Measurements from ENCODE around the gene CPT1C. TPM values are rescaled to one million over a fixed set of nuclear protein-coding genes. Genes with fewer than 3 reads are reported as not detected.

The CPT1C gene
- total RNA-seq, 1 donor from 2014 or later, result 12.3 TPM

GRCh38 chr19:49704888-49705642, 14.1 kb downstream of the CPT1C start:
- no peaks in the 10 kb centered on the region for H3K4me1 ChIP-seq
- no peak overlapping the region for H3K27ac ChIP-seq
- no peak overlapping the region for H3K4me3 ChIP-seq
- intact Hi-C loops (cut with DNase I), result no loop called here
- H3K36me3 ChIP-seq, result no peaks in the 10 kb centered on the region
- DNase-seq (ENCODE audit: low spot score in 2 of 2), result no peak
- no peak for TF ChIP-seq CTCF (IDR thresholded peaks at IDR 0.05)
- H3K9me3 ChIP-seq, result no peaks in the 10 kb centered on the region
- H3K27me3 ChIP-seq, result no peaks in the 10 kb centered on the region

GRCh38 chr19:49705919-49706318, 15.0 kb downstream of the CPT1C start:
- Histone ChIP-seq H3K4me1 (no peaks in the 10 kb centered on the region), H3K27me3 (no peaks in the 10 kb centered on the region), H3K9me3 (no peaks in the 10 kb centered on the region), H3K4me3 (no peak overlapping the region), H3K36me3 (no peaks in the 10 kb centered on the region), H3K27ac (no peak overlapping the region)
- TF ChIP-seq CTCF (IDR thresholded peaks at IDR 0.05), result no peak
- no peak for DNase-seq (ENCODE audit: low spot score in 2 of 2)
- intact Hi-C loops (cut with DNase I), result no loop called here

- Histone ChIP-seq H3K27me3 (no peaks in the 10 kb centered on the region), H3K27ac (no peak overlapping the region), H3K4me3 (no peak overlapping the region), H3K9me3 (no peaks in the 10 kb centered on the region), H3K4me1 (no peaks in the 10 kb centered on the region), H3K36me3 (no peaks in the 10 kb centered on the region)
- DNase-seq (ENCODE audit: low spot score in 2 of 2), result no peak
- intact Hi-C loops (cut with DNase I), result no loop called here
- no peak for TF ChIP-seq CTCF (IDR thresholded peaks at IDR 0.05)
Observed at GRCh38 chr19:49710372-49710951, 19.5 kb downstream of the CPT1C start.

GRCh38 chr19:49712397-49712859, 21.5 kb downstream of the CPT1C start:
- DNase-seq (ENCODE audit: low spot score in 2 of 2), result no peak
- no peaks in the 10 kb centered on the region for H3K4me1 ChIP-seq
- H3K9me3 ChIP-seq, result no peaks in the 10 kb centered on the region
- intact Hi-C loops (cut with DNase I), result no loop called here
- no peaks in the 10 kb centered on the region for H3K36me3 ChIP-seq
- no peaks in the 10 kb centered on the region for H3K27me3 ChIP-seq
- no peak overlapping the region for H3K4me3 ChIP-seq
- TF ChIP-seq CTCF (IDR thresholded peaks at IDR 0.05), result no peak
- no peak overlapping the region for H3K27ac ChIP-seq

- H3K27ac ChIP-seq, result no peak overlapping the region
- no peak for DNase-seq (ENCODE audit: low spot score in 2 of 2)
- TF ChIP-seq CTCF (IDR thresholded peaks at IDR 0.05), result no peak
Observed at GRCh38 chr19:49713236-49713845, 22.4 kb downstream of the CPT1C start.

More at GRCh38 chr19:49713236-49713845, 22.4 kb downstream of the CPT1C start:
- Histone ChIP-seq H3K27me3 (no peaks in the 10 kb centered on the region), H3K36me3 (no peaks in the 10 kb centered on the region), H3K4me3 (no peak overlapping the region), H3K9me3 (no peaks in the 10 kb centered on the region), H3K4me1 (no peaks in the 10 kb centered on the region)
- intact Hi-C loops (cut with DNase I), result no loop called here
